Lung (tissue), 12 donors: ENCODE measurements around the gene IDS. TPM values are rescaled to one million over a fixed set of nuclear protein-coding genes. Genes with fewer than 3 reads are reported as not detected.
A peak's percentile ranks its signal among the peaks of the same experiment; 100 is the strongest.
"Not testable (repeated sequence)": the region's sequence is repeated elsewhere in the genome, so short reads cannot be mapped to it uniquely, and the experiment has no call there.

Experiments used
- ATAC-seq: fragments of 200-7000 bp; cut with Tn5 transposase; one replicate; pipeline ENCODE4 v1.9.1; 2020; ENCODE audit warnings: moderate number of reproducible peaks; ENCODE audit not compliant: insufficient read depth, low FRiP score
- DNase-seq, 3 donors: peaks; one replicate each; pipeline ENCODE4 v3.0.0-alpha.2; 2013 to 2017
- H3K27ac ChIP-seq, 2 donors: one replicate each; pipeline ENCODE4 v1.5.1; 2013; ENCODE audit warnings: mild to moderate bottlenecking in 2 of 2, moderate library complexity in 2 of 2, control low read depth in 1 of 2, inconsistent platforms in 1 of 2, low read depth in 1 of 2, low read length in 1 of 2
- H3K27me3 ChIP-seq, 3 donors: one replicate each; pipeline ENCODE4 v1.5.1; 2013; ENCODE audit warnings: low read length in 2 of 3; ENCODE audit not compliant: control insufficient read depth in 3 of 3, insufficient read depth in 3 of 3
- H3K36me3 ChIP-seq, 4 donors: one replicate each; pipeline ENCODE4 v1.5.1; 2013; ENCODE audit warnings: low read length in 4 of 4, mild to moderate bottlenecking in 1 of 4, moderate library complexity in 1 of 4; ENCODE audit not compliant: control insufficient read depth in 4 of 4, insufficient read depth in 4 of 4
- H3K4me1 ChIP-seq, 5 donors: one replicate each; pipeline ENCODE4 v1.5.1; 2013; ENCODE audit warnings: low read length in 5 of 5, mild to moderate bottlenecking in 2 of 5, moderate library complexity in 1 of 5; ENCODE audit not compliant: control insufficient read depth in 5 of 5, insufficient read depth in 5 of 5
- H3K4me3 ChIP-seq: one replicate; pipeline ENCODE4 v1.5.1; 2013; ENCODE audit warnings: mild to moderate bottlenecking, control low read depth, moderate library complexity
- H3K9ac ChIP-seq, 2 donors: one replicate each; pipeline ENCODE4 v1.5.1; 2013; ENCODE audit warnings: low read length in 2 of 2, control low read depth in 1 of 2; ENCODE audit not compliant: insufficient read depth in 1 of 2
- H3K9me3 ChIP-seq, 4 donors: one replicate each; pipeline ENCODE4 v1.5.1; 2013; ENCODE audit warnings: low read length in 3 of 4, mild to moderate bottlenecking in 1 of 4, moderate library complexity in 1 of 4; ENCODE audit not compliant: control insufficient read depth in 4 of 4, insufficient read depth in 3 of 4
- CTCF ChIP-seq: IDR thresholded peaks from 2 replicates; pipeline ENCODE4 v1.5.1; 2012; ENCODE audit warnings: mild to moderate bottlenecking; ENCODE audit errors: control extremely low read depth, extremely low read depth
- WGBS, 2 donors: extraction: QIAGEN DNeasy Blood & Tissue Kit; methylation state at CpG; one replicate each; pipeline ENCODE4 v1.1.7; 2013; 5-methylcytosine and 5-hydroxymethylcytosine counted together
- polyA plus RNA-seq, 2 donors: library from polyadenylated mRNA; stranded (reverse); fragments of 200-250 nt; gene quantifications; one replicate each; pipeline ENCODE4 v1.2.1, GENCODE V29; 2013
- total RNA-seq, 2 donors: library from RNA; depleted of rRNA in 1 of 2; stranded (reverse); fragments of >200 nt in 1 of 2; gene quantifications; one replicate each; pipeline ENCODE4 v1.2.1, GENCODE V29; 2014 to 2021
- donor health status: control.
- donor health status: control.
- donor health status: Bipolar disorder and iron deficiency.
- donor health status: healthy.
- donor health status: DM: yes; HTN: yes; CAD: no.

The IDS gene
- total and polyA plus RNA-seq, 4 donors = 32.0 to 100 (median 49.2) TPM

GRCh38 chrX:149546962-149547361 is 41.9 kb upstream of the IDS start:
- not testable (repeated sequence) for ATAC-seq, H3K4me3 ChIP-seq, DNase-seq, H3K9me3 ChIP-seq, H3K36me3 ChIP-seq, H3K9ac ChIP-seq, H3K4me1 ChIP-seq, H3K27me3 ChIP-seq, H3K27ac ChIP-seq
- 79 to 100% methylated on average over 1 of the region's 1 CpG for WGBS, 2 donors

- not testable (repeated sequence) for H3K9me3 ChIP-seq, H3K9ac ChIP-seq, ATAC-seq, DNase-seq, H3K4me1 ChIP-seq, H3K27me3 ChIP-seq, H3K27ac ChIP-seq, H3K4me3 ChIP-seq, H3K36me3 ChIP-seq
- WGBS, 2 donors = 78 to 88% methylated on average over 13 to 22 of the region's 29 CpGs
Measured at GRCh38 chrX:149545545-149546543, 40.7 kb upstream of the IDS start.

- Histone ChIP-seq H3K36me3 (peaks cover 0 to 2% (median 0%) of the 10 kb centered on the region in 4 donors), H3K27ac (peak overlapping the region; percentile 65 to 95), H3K4me3 (peak overlapping the region; percentile 55), H3K27me3 (no peaks in the 10 kb centered on the region), H3K9ac (peak overlapping the region in 1 of 2 donors; percentile 83), H3K4me1 (peaks cover 0 to 4% (median 0%) of the 10 kb centered on the region in 5 donors), H3K9me3 (peaks cover 0 to 3% (median 0%) of the 10 kb centered on the region in 4 donors)
- no peak for TF ChIP-seq CTCF
- 7 to 42% methylated on average over 13 of the region's 13 CpGs for whole genome bisulfite sequencing, 2 donors
- ATAC-seq (no peak), DNase-seq (no peak)
Measured at GRCh38 chrX:149541521-149542047, 36.5 kb upstream of the IDS start.

GRCh38 chrX:149540621-149541520 is 35.8 kb upstream of the IDS start, which contains the start of gene EOLA1:
Gene EOLA1 (plus strand): TSS chrX:149541012. CDS start chrX:149545631, 4,619 bp downstream.
- Histone ChIP-seq H3K4me1 (peaks cover 0 to 4% (median 0%) of the 10 kb centered on the region in 5 donors), H3K36me3 (peaks cover 0 to 3% (median 0%) of the 10 kb centered on the region in 4 donors), H3K27ac (peak within 1 kb of the TSS; percentile 83 to 95), H3K27me3 (no peaks in the 10 kb centered on the region), H3K4me3 (peak within 1 kb of the TSS; percentile 55), H3K9ac (peak within 1 kb of the TSS; percentile 71 to 83), H3K9me3 (peaks cover 0 to 3% (median 0%) of the 10 kb centered on the region in 4 donors)
- ATAC-seq (peak; percentile 63), DNase-seq (peak; percentile 88 to 93 (median 90))
- TF ChIP-seq CTCF = no peak
- WGBS, 2 donors = 1 to 42% methylated on average over 40 to 71 of the region's 71 CpGs
